Activated CD4-positive, alpha-beta T cell treated with anti-CD3 and anti-CD28 coated beads for 4 hours (primary cell): Measurements from ENCODE around the gene PRSS16.
"Not testable (repeated sequence)": the region's sequence is repeated elsewhere in the genome, so short reads cannot be mapped to it uniquely, and the experiment has no call there.

Experiments
- DNase-seq, 2 donors: peaks; one replicate each; pipeline ENCODE4 v3.0.0-alpha.2; 2020

PRSS16 gene, protein sequence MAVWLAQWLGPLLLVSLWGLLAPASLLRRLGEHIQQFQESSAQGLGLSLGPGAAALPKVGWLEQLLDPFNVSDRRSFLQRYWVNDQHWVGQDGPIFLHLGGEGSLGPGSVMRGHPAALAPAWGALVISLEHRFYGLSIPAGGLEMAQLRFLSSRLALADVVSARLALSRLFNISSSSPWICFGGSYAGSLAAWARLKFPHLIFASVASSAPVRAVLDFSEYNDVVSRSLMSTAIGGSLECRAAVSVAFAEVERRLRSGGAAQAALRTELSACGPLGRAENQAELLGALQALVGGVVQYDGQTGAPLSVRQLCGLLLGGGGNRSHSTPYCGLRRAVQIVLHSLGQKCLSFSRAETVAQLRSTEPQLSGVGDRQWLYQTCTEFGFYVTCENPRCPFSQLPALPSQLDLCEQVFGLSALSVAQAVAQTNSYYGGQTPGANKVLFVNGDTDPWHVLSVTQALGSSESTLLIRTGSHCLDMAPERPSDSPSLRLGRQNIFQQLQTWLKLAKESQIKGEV

DNA sequence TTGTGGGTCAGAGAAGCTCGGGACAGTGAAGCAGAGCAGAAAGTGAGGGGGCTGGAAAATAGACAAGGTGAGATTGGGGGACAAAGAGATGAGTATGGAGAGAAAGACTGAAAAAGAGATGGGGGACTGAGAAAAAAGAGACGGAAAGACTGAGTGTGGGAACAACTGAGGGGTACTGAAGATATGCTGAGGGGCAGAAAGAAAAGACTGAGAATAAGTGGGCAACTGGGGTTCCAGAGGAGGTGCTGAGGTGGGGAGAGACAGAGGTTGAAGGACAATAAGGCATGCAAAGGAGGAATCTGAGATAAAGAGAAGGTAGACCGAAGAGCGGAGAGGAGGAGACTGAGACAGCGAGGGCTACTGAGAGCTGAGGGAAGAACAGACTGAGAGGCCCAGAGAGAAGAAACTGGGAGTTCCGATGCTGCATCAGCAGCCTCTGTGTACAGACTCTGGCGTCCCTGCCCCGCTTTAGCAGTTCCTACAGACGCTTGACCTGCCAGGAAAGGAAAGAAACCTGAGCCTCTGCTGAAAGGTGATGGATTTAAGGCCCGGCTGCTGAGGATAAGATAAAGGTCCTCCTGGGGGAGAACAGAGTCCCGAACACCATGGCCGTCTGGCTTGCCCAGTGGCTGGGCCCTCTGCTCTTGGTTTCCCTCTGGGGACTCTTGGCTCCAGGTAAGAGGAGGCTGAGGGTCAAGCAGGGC is at the start of gene PRSS16:
Gene PRSS16 (plus strand): TSS at position 569 of the 704 bp plus-strand sequence. CDS start 37 bp downstream, at position 606.
- no peak for DNase-seq

DNA sequence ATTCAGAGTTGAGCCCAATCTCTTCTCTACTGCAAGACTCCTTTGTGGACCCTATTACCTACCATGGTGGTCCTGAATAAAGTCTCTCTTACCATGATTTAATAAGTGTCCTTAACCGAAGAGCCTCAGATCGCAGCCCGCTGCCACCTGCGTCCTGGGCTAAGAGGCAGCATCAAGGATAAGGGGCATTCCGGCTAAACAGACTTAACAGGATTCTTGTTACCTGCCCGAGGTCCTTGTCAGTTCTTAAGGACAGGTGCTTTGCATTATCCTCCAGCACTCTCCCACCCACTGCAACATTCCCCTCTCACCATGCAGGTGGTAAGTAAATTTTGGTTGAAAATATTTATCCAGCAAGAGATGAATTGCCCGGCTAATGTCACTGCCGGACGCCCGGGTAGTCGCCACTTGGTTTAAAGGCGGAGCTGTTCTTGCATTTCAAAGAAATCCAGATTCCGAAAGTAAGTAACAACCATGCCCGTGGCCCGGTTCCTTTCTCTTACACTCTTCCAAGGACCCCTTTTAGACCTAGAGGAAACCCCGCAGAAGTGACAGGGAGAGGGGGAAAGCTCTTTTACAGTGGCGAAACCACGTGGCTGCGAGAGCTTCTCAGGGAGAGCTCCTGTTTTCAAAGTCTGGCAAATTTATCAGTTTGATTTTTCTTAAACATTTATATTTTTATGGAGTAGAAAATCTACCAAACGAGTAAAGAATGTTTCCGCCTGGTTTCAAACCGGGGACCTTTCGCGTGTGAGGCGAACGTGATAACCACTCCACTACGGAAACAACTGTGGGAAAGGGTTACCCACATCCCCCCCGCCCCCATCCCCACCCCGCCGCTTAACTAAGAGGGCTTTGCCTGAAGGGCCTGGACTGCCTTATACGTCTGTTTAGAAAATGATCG is 41.9 kb upstream of the PRSS16 start:
- no peak for DNase-seq

DNA sequence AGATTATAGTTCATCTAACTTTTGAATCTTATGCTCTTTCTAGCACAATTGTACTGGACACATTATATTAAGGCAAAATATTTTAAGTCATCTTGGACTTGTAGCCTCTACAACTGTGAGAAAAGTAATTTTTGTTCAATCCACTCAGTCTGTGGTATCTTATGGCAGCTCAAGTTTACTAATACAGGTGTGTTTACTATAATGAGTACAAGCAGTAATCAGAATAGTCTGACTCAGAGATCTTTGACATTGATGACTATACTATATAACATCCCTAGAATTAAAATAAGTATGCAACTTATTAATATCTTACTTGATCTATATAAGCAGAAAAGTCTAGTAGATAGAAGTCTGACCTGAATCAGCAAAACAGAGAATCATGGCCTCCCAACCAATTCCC is 40.7 kb upstream of the PRSS16 start:
- DNase-seq, result no peak

DNA sequence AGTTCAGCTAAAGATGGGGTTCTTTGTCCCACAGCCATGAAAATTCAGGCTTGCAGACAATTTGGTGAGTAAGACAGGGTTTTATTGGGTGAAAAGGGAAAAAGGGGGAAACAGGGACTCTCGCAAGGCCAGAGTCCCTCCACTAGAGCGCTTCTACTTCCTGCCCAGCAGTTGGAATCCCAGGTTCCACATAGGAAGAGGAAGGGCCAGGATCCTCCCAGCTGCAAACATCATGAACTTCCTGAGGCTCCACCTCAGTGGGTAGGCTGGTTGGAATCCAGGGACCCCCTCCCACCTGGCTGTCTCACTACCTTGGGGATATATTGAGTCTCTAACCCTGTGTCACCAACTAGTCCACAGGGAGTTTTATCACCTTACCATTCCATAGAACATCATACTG is 39.5 kb upstream of the PRSS16 start:
- DNase-seq, result no peak

- DNase-seq, result no peak
These were observed 38.3 kb upstream of the PRSS16 start for GRCh38 chr6:27209196-27209595.

DNA sequence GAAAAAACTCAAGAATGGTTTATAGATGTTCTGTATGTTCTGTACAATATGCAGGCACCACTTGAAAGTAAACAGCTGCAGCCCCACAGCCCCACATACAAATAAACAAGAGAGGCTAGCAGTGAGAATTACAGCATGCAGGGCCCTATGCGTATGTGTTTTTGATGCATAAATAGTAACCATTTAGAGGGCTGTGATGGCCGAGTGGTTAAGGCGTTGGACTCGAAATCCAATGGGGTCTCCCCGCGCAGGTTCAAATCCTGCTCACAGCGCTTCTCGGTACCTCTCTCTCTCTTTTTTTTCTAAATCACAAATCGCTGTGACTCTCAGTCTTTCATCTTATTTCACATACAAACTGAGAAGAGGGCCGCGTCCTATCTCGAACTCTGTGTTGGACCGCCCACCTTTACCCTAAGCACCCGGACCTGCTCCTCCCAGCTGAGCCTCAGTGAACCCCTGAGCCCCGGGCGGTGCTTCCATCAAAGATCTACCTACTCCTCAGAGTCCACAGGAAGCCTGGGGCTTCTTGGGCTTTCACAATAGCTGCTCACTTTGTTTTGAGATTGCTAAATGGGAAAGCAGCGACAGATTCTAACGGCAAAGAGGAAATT is 37.7 kb upstream of the PRSS16 start:
- DNase-seq, result no peak

DNA sequence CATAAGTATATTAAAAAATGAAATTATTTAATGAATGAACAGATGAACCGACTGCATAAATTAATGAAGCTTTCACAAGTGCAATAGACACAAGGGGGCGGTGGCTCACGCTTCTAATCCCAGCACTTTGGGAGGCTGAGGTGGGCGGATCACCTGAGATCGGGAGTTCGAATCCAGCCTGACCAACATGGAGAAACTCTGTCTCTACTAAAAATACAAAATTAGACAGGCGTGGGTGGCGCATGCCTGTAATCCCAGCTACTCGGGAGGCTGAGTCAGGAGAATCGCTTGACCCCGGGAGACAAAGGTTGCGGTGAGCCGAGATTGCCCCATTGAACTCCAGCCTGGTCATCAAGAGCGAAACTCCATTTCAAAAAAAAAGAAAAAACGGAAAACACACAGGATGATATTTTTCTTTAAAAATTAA is 34.4 kb upstream of the PRSS16 start:
- not testable (repeated sequence) for DNase-seq

DNA sequence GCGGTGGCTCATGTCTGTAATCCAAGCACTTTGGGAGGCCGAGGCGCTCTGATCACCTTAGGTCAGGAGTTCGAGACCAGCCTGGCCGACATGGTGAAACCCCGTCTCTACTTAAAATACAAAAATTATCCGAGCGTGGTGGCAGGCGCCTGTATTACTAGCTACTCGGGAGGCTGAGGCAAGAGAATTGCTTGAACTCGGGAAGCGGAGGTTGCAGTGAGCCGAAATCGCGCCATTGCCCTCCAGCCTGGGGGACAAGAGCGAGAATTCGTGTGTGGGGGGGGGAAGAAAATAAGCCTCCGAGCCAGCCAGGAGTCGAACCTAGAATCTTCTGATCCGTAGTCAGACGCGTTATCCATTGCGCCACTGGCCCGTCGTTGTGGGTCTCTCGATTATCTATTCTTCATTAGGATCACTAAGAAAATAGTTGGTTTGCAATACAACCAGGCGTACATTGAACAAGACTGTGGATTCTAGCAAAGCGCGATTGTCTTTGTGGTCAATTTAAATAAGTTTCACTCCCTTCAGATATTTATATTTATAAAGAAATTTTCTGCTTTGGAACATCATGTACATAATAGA is 33.9 kb upstream of the PRSS16 start:
- no peak for DNase-seq

DNA sequence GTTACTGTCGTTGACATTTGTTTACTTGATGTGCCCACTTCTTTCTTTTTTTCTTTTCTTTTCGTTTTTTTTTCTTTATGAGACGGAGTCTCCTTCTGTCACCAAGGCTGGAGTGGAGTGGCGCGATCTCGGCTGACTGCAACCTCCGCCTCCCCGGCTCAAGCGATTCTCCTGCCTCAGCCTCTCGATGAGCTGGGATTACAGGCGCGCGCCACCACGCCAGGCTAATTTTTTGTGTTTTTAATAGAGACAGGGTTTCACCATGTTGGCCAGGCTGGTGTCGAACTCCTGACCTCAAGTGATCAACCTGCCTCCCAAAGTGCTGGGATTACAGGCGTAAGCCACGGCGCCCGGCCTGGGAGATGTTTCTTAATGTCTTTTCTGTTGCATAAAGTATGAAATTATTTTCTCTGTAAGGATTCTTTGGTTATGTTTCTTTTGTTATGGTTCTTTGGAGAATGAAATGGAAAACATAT is 33.3 kb upstream of the PRSS16 start:
- no peak for DNase-seq

GRCh38 chr6:27216874-27217273 is 30.6 kb upstream of the PRSS16 start:
- no peak for DNase-seq

- not testable (repeated sequence) for DNase-seq
These were observed 24.5 kb upstream of the PRSS16 start for GRCh38 chr6:27222971-27223370.

- no peak for DNase-seq
These were observed 22.8 kb upstream of the PRSS16 start for GRCh38 chr6:27224729-27225128.

DNA sequence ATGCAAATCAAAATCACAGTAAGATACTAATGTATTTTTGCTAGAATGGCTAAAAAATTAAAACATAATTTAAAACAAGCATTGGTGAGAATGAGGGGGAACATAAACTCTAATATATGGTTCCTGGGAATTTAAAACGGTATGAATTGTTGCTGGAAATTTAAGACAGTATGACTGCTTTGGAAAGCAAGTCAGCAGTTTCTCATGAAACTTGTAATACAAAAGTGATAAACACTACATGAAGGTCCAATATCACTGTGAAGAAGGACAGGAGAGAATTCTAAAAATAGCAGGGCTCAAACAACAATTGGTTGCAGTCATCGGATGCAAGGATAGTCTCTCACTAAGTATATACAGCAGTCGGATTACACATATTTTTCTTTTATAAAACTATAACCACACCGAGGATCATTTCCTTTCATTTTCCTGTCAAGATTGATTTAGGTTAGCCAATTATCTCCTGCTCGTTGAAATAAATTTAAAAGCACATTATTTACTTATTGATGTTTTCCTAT is 18.5 kb upstream of the PRSS16 start:
- DNase-seq, result no peak

- DNase-seq, result no peak
These were observed 16.8 kb upstream of the PRSS16 start for GRCh38 chr6:27230758-27231111.

GRCh38 chr6:27234576-27234975 is 12.9 kb upstream of the PRSS16 start:
- no peak for DNase-seq

DNA sequence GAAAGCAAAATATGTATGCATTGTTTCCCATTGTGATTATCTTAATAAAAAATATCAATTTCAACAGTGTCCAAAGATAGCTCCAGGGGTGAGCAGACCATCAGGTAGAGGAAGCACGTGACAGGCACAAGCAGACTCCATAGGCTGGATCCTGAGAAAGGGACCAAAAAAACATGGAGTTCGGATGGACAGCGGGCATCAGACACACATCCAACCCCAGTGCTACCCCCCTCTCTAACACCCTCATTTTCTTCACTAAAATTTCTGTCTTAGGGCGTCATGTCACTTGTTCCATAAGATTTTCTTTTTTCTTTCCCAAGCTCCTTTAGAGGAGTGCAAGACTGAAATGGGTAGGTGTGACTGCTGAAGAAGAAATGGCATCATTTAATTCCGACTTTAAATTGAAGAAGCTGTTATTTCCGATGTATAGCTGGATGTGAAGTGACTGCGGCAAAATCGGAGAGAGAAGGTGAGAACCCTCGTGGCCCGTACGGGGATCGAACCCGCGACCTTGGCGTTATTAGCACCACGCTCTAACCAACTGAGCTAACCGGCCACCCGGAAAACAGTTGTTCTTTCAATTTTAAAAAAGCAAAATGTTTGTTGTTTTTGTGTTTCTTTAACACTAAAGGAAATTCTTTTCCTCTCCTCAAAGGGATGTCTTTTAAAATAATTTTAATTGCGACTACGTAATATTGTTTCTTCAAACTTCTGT is 10.3 kb upstream of the PRSS16 start:
- no peak for DNase-seq

- no peak for DNase-seq
These were observed 9.2 kb upstream of the PRSS16 start for GRCh38 chr6:27238010-27238983.

DNA sequence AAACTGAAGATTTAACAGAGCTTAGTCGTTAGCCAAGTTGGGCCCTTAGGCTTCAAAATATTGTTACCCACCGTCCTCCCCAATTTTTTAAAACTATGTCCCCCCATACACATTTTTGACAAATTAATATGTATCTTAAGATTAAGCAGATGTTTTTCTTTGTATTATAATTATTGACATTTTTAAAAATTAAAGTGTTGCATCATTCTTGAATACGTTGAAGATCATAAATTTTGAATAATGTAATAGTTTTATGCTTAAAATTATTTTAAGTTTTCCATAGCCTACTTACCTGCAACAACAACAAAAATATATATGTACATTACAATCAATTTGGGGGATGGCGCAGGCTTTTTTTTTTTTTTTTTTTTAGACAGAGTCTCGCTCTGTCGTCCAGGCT is 8.2 kb upstream of the PRSS16 start:
- no peak for DNase-seq

DNA sequence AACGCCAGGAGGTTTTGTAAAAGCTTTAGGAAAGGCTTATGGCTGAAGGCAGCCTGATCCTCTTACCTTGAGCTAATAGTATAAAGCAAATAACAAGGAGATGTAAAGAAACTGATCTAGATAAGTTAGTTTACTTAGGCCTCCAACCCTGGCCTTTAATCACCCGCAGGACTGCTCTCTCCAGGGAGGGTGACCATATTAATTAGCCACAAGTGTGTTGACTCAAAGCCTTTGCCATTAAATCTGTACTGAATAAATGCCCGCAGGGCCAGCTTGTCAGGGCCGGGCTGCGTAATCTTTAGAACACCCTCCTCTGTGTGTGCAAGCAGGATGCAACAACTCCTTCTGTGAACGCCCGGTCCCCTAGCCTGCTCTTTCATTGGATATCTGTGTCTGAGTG is 6.1 kb upstream of the PRSS16 start:
- no peak for DNase-seq
